ENCODE results near the gene DCXR. TPM values are rescaled to one million over a fixed set of nuclear protein-coding genes. Genes with fewer than 3 reads are reported as not detected.

The DCXR gene
- total RNA-seq, 4 donors from 2014 or later = 23.8 to 125 (median 67.5) TPM

GRCh38 chr17:82033359-82034085, 4.0 kb downstream of the DCXR start:
- no peaks in the 10 kb centered on the region for H3K36me3 ChIP-seq
- TF ChIP-seq CTCF (IDR thresholded peaks at IDR 0.05) = no peak
- TF ChIP-seq POLR2A (IDR thresholded peaks at IDR 0.05) = no peak
- DNase-seq = no peak
- H3K9me3 ChIP-seq = no peaks in the 10 kb centered on the region
- intact Hi-C loops (cut with DNase I; ENCODE audit: low total_unique reads) = loop anchor here (5.0 kb wide), 1 partner anchor 119 kb away; no protein-coding TSS in a partner anchor
- H3K27ac ChIP-seq = no peak overlapping the region
- H3K4me3 ChIP-seq = no peak overlapping the region
- peaks cover 0 to 22% of the 10 kb centered on the region in 2 donors for H3K4me1 ChIP-seq
- H3K27me3 ChIP-seq = peaks cover 0 to 3% of the 10 kb centered on the region in 2 donors

- H3K4me1 ChIP-seq = peaks cover 0 to 22% of the 10 kb centered on the region in 2 donors
- intact Hi-C loops (cut with DNase I; ENCODE audit: low total_unique reads) = loop anchor here (5.0 kb wide), 1 partner anchor 120 kb away; no protein-coding TSS in a partner anchor
- DNase-seq = no peak
- H3K27ac ChIP-seq = no peak overlapping the region
- H3K4me3 ChIP-seq = no peak overlapping the region
- no peaks in the 10 kb centered on the region for H3K36me3 ChIP-seq
- peaks cover 0 to 3% of the 10 kb centered on the region in 2 donors for H3K27me3 ChIP-seq
- TF ChIP-seq CTCF (IDR thresholded peaks at IDR 0.05) (no peak), POLR2A (IDR thresholded peaks at IDR 0.05) (no peak)
- H3K9me3 ChIP-seq = no peaks in the 10 kb centered on the region
These were observed 5.4 kb downstream of the DCXR start for GRCh38 chr17:82031885-82032627.

GRCh38 chr17:82031303-82031884, 6.1 kb downstream of the DCXR start, which contains the start of gene RAC3:
RAC3 (plus strand) TSS chr17:82031678; CDS start chr17:82031762, 84 bp downstream.
- Histone ChIP-seq H3K9me3 (no peaks in the 10 kb centered on the region), H3K4me3 (peak within 1 kb of the TSS; percentile 29 to 35), H3K27me3 (peaks cover 0 to 3% of the 10 kb centered on the region in 2 donors), H3K27ac (no peak within 1 kb of the TSS), H3K36me3 (no peaks in the 10 kb centered on the region), H3K4me1 (peaks cover 0 to 18% of the 10 kb centered on the region in 2 donors)
- DNase-seq = no peak
- TF ChIP-seq CTCF (IDR thresholded peaks at IDR 0.05) (no peak), POLR2A (IDR thresholded peaks at IDR 0.05) (no peak)
- intact Hi-C loops (cut with DNase I; ENCODE audit: low total_unique reads) = loop anchor here (5.0 kb wide), 1 partner anchor 121 kb away; no protein-coding TSS in a partner anchor

GRCh38 chr17:82030470-82031302, 6.8 kb downstream of the DCXR start:
- H3K9me3 ChIP-seq = no peaks in the 10 kb centered on the region
- peak overlapping the region; percentile 29 to 35 for H3K4me3 ChIP-seq
- peaks cover 0 to 3% of the 10 kb centered on the region in 2 donors for H3K27me3 ChIP-seq
- H3K27ac ChIP-seq = no peak overlapping the region
- peaks cover 0 to 12% of the 10 kb centered on the region in 2 donors for H3K4me1 ChIP-seq
- peak; percentile 73 to 81 for DNase-seq
- H3K36me3 ChIP-seq = no peaks in the 10 kb centered on the region
- peak; percentile 87 to 99 (median 92) for TF ChIP-seq CTCF (IDR thresholded peaks at IDR 0.05)
- peak in 1 of 2 donors; percentile 6 for TF ChIP-seq POLR2A (IDR thresholded peaks at IDR 0.05)
- intact Hi-C loops (cut with DNase I; ENCODE audit: low total_unique reads) = loop anchor here (5.0 kb wide), 1 partner anchor 122 kb away; no protein-coding TSS in a partner anchor
